ENCODE results near the gene SORCS2.

Gene SORCS2

GRCh38 chr4:7248857-7249256, 56.5 kb downstream of the SORCS2 start:
- DNase-seq: no peak

- DNase-seq: no peak
Observed at GRCh38 chr4:7251321-7251720, 59.0 kb downstream of the SORCS2 start.

GRCh38 chr4:7252051-7252450, 59.7 kb downstream of the SORCS2 start:
- no peak for DNase-seq

- DNase-seq: no peak
Observed at GRCh38 chr4:7252510-7253340, 60.4 kb downstream of the SORCS2 start.

- DNase-seq: no peak
Observed at GRCh38 chr4:7253341-7253700, 61.0 kb downstream of the SORCS2 start.

- no peak for DNase-seq
Observed at GRCh38 chr4:7253837-7254236, 61.5 kb downstream of the SORCS2 start.

- DNase-seq: no peak
Observed at GRCh38 chr4:7254736-7255487, 62.6 kb downstream of the SORCS2 start.

- no peak for DNase-seq
Observed at GRCh38 chr4:7255488-7255881, 63.1 kb downstream of the SORCS2 start.

- DNase-seq: no peak
Observed at GRCh38 chr4:7255996-7256395, 63.7 kb downstream of the SORCS2 start.

GRCh38 chr4:7256984-7257810, 64.9 kb downstream of the SORCS2 start:
- no peak for DNase-seq

GRCh38 chr4:7259039-7259438, 66.7 kb downstream of the SORCS2 start:
- DNase-seq: no peak

- DNase-seq: no peak
Observed at GRCh38 chr4:7260569-7260968, 68.2 kb downstream of the SORCS2 start.

GRCh38 chr4:7261087-7261486, 68.7 kb downstream of the SORCS2 start:
- DNase-seq: no peak

- no peak for DNase-seq
Observed at GRCh38 chr4:7261536-7261935, 69.2 kb downstream of the SORCS2 start.

- DNase-seq: no peak
Observed at GRCh38 chr4:7262134-7262533, 69.8 kb downstream of the SORCS2 start.

GRCh38 chr4:7263166-7263565, 70.8 kb downstream of the SORCS2 start:
- no peak for DNase-seq

GRCh38 chr4:7264694-7265093, 72.4 kb downstream of the SORCS2 start:
- DNase-seq: no peak

GRCh38 chr4:7266525-7267292, 74.4 kb downstream of the SORCS2 start:
- no peak for DNase-seq

GRCh38 chr4:7267829-7268228, 75.5 kb downstream of the SORCS2 start:
- DNase-seq: no peak

- DNase-seq: no peak
Observed at GRCh38 chr4:7268941-7269340, 76.6 kb downstream of the SORCS2 start.

- no peak for DNase-seq
Observed at GRCh38 chr4:7270121-7270520, 77.8 kb downstream of the SORCS2 start.

- no peak for DNase-seq
Observed at GRCh38 chr4:7272404-7272803, 80.1 kb downstream of the SORCS2 start.

All from activated gamma-delta T cell treated with Interleukin-2 at 50 U/mL for 16 hours (primary cell).